ENCODE results near the gene MPPED2.

The MPPED2 gene

DNA sequence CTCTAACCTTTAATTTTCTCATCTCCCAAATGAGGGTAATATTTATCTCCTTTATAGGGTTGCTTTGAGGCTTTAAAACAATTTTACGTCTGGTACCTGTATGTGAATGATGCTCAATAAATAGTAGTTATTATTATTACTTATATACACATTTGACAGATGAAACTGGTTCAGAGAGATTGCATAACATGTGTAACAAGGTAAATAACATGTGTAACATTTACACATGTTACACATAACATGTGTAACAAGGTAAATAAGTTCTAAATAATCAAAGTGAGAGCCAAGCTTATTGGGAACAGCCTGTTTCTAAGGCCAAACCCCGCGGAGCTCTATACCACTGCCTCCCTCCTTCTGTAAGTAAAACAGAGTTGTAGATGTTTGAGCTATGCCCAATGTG is 100.9 kb downstream of the MPPED2 start:
- no peak for TF ChIP-seq CTCF (IDR thresholded peaks at IDR 0.05; ENCODE audit: low read length, missing control alignments)

DNA sequence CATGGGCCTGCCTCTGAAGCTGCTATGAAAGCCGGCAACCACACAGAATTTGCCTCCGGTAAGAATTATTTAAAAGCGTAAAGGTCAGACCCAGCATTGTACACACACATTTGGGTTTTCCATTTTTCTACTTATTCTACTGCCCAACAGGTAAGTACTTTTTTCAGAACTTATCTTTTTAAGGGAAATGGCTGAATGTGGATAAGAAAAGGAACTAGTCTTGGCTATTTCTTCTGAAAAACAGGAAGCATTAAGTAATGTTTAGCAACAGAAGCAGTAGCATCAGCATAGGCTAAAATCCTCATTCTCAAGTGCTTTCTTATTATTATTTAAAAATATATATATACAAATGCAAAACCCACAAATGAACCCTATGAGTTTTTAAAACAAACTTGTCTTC is 103.1 kb downstream of the MPPED2 start:
- DNase-seq (ENCODE audit: low read depth), result no peak
- TF ChIP-seq CTCF (IDR thresholded peaks at IDR 0.05; ENCODE audit: low read length, missing control alignments), result no peak
- no peak overlapping the region for H3K4me3 ChIP-seq (replicated peaks; ENCODE audit: low read depth, low read length)

More for the DNA sequence above, 100.9 kb downstream of the MPPED2 start:
- no peak overlapping the region for H3K4me3 ChIP-seq (replicated peaks; ENCODE audit: low read depth, low read length)
- no peak for DNase-seq (ENCODE audit: low read depth)

DNA sequence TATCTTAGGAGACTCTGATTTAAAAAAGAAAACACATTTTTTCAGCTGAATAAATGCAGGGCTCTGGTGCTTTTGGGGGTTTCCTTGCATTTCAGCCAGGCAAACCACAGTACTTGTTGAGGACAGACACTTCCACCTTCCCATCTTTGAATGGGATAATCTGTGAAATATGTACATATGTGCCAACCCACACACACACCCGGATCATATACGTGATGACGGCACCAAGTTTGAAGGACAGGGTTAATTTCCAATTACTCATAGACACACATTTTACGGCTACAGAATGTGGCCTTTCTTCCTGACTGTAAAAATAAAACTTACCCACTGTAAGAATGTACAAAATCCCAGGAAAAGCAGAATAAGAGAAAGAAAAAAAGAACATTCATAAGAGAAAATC is 104.4 kb downstream of the MPPED2 start:
- DNase-seq (ENCODE audit: low read depth), result no peak
- TF ChIP-seq CTCF (IDR thresholded peaks at IDR 0.05; ENCODE audit: low read length, missing control alignments), result no peak
- no peak overlapping the region for H3K4me3 ChIP-seq (replicated peaks; ENCODE audit: low read depth, low read length)

GRCh38 chr11:30481330-30481729 is 104.8 kb downstream of the MPPED2 start:
- no peak for TF ChIP-seq CTCF (IDR thresholded peaks at IDR 0.05; ENCODE audit: low read length, missing control alignments)
- H3K4me3 ChIP-seq (replicated peaks; ENCODE audit: low read depth, low read length), result no peak overlapping the region
- no peak for DNase-seq (ENCODE audit: low read depth)

DNA sequence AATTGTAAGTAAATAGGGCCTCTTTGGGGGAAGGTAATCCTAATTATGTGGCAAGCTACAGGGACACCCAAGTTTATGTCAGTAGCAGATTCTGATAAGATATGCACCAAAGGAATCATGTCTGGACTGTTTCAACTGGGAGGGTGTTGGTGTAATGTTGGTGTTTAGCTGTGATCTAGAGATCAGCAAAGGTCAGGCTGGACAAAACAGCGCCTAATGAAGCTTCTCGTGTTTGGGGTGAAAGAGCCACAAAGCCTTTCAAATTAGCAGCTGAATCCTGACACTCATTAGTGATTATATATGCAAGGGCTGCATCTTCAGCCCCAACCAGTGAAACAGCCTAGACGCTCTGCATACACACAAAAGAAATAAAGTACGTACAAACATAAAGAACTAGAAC is 106.3 kb downstream of the MPPED2 start:
- no peak overlapping the region for H3K4me3 ChIP-seq (replicated peaks; ENCODE audit: low read depth, low read length)
- DNase-seq (ENCODE audit: low read depth), result no peak
- TF ChIP-seq CTCF (IDR thresholded peaks at IDR 0.05; ENCODE audit: low read length, missing control alignments), result no peak

GRCh38 chr11:30478923-30479322 is 107.2 kb downstream of the MPPED2 start:
- no peak overlapping the region for H3K4me3 ChIP-seq (replicated peaks; ENCODE audit: low read depth, low read length)
- DNase-seq (ENCODE audit: low read depth), result no peak
- TF ChIP-seq CTCF (IDR thresholded peaks at IDR 0.05; ENCODE audit: low read length, missing control alignments), result no peak

GRCh38 chr11:30477061-30477460 is 109.1 kb downstream of the MPPED2 start:
- TF ChIP-seq CTCF (IDR thresholded peaks at IDR 0.05; ENCODE audit: low read length, missing control alignments), result no peak
- no peak for DNase-seq (ENCODE audit: low read depth)
- no peak overlapping the region for H3K4me3 ChIP-seq (replicated peaks; ENCODE audit: low read depth, low read length)

Data from fibroblast of pulmonary artery (primary cell).